Measurements from ENCODE around the gene SMAP1. TPM values are rescaled to one million over a fixed set of nuclear protein-coding genes. Genes with fewer than 3 reads are reported as not detected.

SMAP1 gene
- polyA plus RNA-seq, 3 donors, result 12.6 to 22.1 (median 20.3) TPM

DNA sequence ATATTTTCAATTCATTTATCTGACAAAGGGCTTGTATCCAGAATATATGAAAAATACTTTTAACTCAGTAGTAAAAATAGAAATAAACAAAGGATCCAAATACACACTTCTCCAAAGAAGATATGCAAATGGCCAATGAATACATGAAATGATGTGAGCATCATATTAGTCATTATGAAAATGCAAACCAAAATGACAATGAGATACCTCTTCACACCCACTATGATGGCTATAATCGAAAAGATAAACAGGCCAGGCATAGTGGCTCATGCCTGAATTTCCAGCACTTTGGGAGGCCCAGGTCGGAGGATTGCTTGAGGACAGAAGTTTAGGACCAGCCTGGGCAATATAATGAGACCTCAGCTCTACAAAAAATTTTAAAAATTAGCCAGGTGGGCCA is 33.8 kb upstream of the SMAP1 start:
- no CpG with 5 or more reads among the region's 2 CpGs for WGBS (ENCODE audit: insufficient coverage)
- TF ChIP-seq, protein P1, sequence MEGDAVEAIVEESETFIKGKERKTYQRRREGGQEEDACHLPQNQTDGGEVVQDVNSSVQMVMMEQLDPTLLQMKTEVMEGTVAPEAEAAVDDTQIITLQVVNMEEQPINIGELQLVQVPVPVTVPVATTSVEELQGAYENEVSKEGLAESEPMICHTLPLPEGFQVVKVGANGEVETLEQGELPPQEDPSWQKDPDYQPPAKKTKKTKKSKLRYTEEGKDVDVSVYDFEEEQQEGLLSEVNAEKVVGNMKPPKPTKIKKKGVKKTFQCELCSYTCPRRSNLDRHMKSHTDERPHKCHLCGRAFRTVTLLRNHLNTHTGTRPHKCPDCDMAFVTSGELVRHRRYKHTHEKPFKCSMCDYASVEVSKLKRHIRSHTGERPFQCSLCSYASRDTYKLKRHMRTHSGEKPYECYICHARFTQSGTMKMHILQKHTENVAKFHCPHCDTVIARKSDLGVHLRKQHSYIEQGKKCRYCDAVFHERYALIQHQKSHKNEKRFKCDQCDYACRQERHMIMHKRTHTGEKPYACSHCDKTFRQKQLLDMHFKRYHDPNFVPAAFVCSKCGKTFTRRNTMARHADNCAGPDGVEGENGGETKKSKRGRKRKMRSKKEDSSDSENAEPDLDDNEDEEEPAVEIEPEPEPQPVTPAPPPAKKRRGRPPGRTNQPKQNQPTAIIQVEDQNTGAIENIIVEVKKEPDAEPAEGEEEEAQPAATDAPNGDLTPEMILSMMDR (IDR thresholded peaks at IDR 0.05), result no peak
- DNase-seq, result no peak
- Histone ChIP-seq H3K27me3 (ENCODE audit: control insufficient read depth in 2 of 2, insufficient read depth in 2 of 2, low read length in 2 of 2) (no peaks in the 10 kb centered on the region), H3K36me3 (replicated peaks in 1 of 2; ENCODE audit: control insufficient read depth in 1 of 2, insufficient read depth in 2 of 2, low read length in 2 of 2) (no peaks in the 10 kb centered on the region), H3K27ac (ENCODE audit: low read depth in 1 of 2, low read length in 2 of 2) (no peak overlapping the region), H3K9me3 (replicated peaks in 1 of 2; ENCODE audit: control insufficient read depth in 1 of 2, insufficient read depth in 1 of 2, low read length in 2 of 2) (no peaks in the 10 kb centered on the region), H3K4me1 (ENCODE audit: control insufficient read depth in 1 of 2, insufficient read depth in 2 of 2, low read length in 2 of 2) (no peaks in the 10 kb centered on the region), H4K20me1 (ENCODE audit: insufficient read depth, low read length) (no peaks in the 10 kb centered on the region), H3K9ac (ENCODE audit: insufficient read depth, low read length, poor library complexity, severe bottlenecking) (no peak overlapping the region), H3K4me3 (replicated peaks in 1 of 3; ENCODE audit: low read depth in 2 of 3, low read length in 3 of 3) (no peak overlapping the region), H3K79me2 (ENCODE audit: insufficient read depth, low read length) (no peaks in the 10 kb centered on the region), H2AFZ (ENCODE audit: insufficient read depth, low read depth, low read length, poor library complexity, severe bottlenecking) (no peak overlapping the region), H3K4me2 (replicated peaks; ENCODE audit: extremely low read depth, low read length, poor library complexity, severe bottlenecking) (no peak overlapping the region)
- Mint-ChIP-seq H3K4me3 (no peak overlapping the region), H3K9me3 (peaks cover 0 to 3% (median 0%) of the 10 kb centered on the region in 7 donors), H3K27ac (no peak overlapping the region), H3K27me3 (ENCODE audit: low read depth in 3 of 3) (peaks cover 0 to 8% (median 4%) of the 10 kb centered on the region in 3 donors), H3K36me3 (no peaks in the 10 kb centered on the region), H3K4me1 (no peaks in the 10 kb centered on the region)
- intact Hi-C loops (cut with micrococcal nuclease), result no loop called here

- no peak overlapping the region for H3K27ac ChIP-seq (ENCODE audit: low read depth in 1 of 2, low read length in 2 of 2)
- H2AFZ ChIP-seq (ENCODE audit: insufficient read depth, low read depth, low read length, poor library complexity, severe bottlenecking), result no peak overlapping the region
- H3K4me2 ChIP-seq (replicated peaks; ENCODE audit: extremely low read depth, low read length, poor library complexity, severe bottlenecking), result no peak overlapping the region
- H3K9me3 Mint-ChIP-seq, result peaks cover 0 to 3% (median 0%) of the 10 kb centered on the region in 7 donors
- H3K27me3 Mint-ChIP-seq (ENCODE audit: low read depth in 3 of 3), result peaks cover 2 to 11% (median 7%) of the 10 kb centered on the region in 3 donors
- no peaks in the 10 kb centered on the region for H4K20me1 ChIP-seq (ENCODE audit: insufficient read depth, low read length)
- H3K36me3 Mint-ChIP-seq, result no peaks in the 10 kb centered on the region
- H3K4me1 Mint-ChIP-seq, result no peaks in the 10 kb centered on the region
- TF ChIP-seq, protein P1 (IDR thresholded peaks at IDR 0.05), result no peak
- 96% methylated on average over 4 of the region's 8 CpGs for WGBS (ENCODE audit: insufficient coverage)
- H3K4me3 ChIP-seq (replicated peaks in 1 of 3; ENCODE audit: low read depth in 2 of 3, low read length in 3 of 3), result no peak overlapping the region
- no peak overlapping the region for H3K9ac ChIP-seq (ENCODE audit: insufficient read depth, low read length, poor library complexity, severe bottlenecking)
- no peaks in the 10 kb centered on the region for H3K27me3 ChIP-seq (ENCODE audit: control insufficient read depth in 2 of 2, insufficient read depth in 2 of 2, low read length in 2 of 2)
- H3K79me2 ChIP-seq (ENCODE audit: insufficient read depth, low read length), result no peaks in the 10 kb centered on the region
- no peak overlapping the region for H3K4me3 Mint-ChIP-seq
- no peak for DNase-seq
- intact Hi-C loops (cut with micrococcal nuclease), result no loop called here
- no peaks in the 10 kb centered on the region for H3K4me1 ChIP-seq (ENCODE audit: control insufficient read depth in 1 of 2, insufficient read depth in 2 of 2, low read length in 2 of 2)
- H3K9me3 ChIP-seq (replicated peaks in 1 of 2; ENCODE audit: control insufficient read depth in 1 of 2, insufficient read depth in 1 of 2, low read length in 2 of 2), result no peaks in the 10 kb centered on the region
- no peaks in the 10 kb centered on the region for H3K36me3 ChIP-seq (replicated peaks in 1 of 2; ENCODE audit: control insufficient read depth in 1 of 2, insufficient read depth in 2 of 2, low read length in 2 of 2)
- H3K27ac Mint-ChIP-seq, result no peak overlapping the region
Observed at GRCh38 chr6:70636596-70636995, 31.1 kb upstream of the SMAP1 start.
